Astrocyte (in vitro differentiated cells and primary cell): ENCODE data around the gene CFDP1. TPM values are rescaled to one million over a fixed set of nuclear protein-coding genes. Genes with fewer than 3 reads are reported as not detected.

ENCODE experiments used
- DNase-seq: peaks from one replicate; pipeline ENCODE4 v3.0.0-alpha.2; 2010; ENCODE audit warnings: low read depth
- FAIRE-seq: peaks from 2 replicates; lab custom pipeline; 2011; peaks lifted over from hg19 to GRCh38; lab: Jason Lieb, UNC
- H2AFZ ChIP-seq: 2 replicates; pipeline ENCODE4 v1.6.0; 2012; ENCODE audit warnings: low read depth, low read length, inconsistent platforms
- H3K27ac ChIP-seq: 2 replicates; pipeline ENCODE4 v1.5.1; 2011; ENCODE audit warnings: low read depth, low read length, inconsistent platforms
- H3K27me3 ChIP-seq: 2 replicates; pipeline ENCODE4 v1.6.0; 2011; ENCODE audit warnings: low read length, inconsistent platforms; ENCODE audit not compliant: insufficient read depth
- H3K36me3 ChIP-seq: 2 replicates; pipeline ENCODE4 v1.5.1; 2011; ENCODE audit warnings: low read length, inconsistent platforms; ENCODE audit not compliant: insufficient read depth
- H3K4me1 ChIP-seq: 2 replicates; pipeline ENCODE4 v1.5.1; 2011; ENCODE audit warnings: low read length, inconsistent platforms; ENCODE audit not compliant: insufficient read depth
- H3K4me2 ChIP-seq: 2 replicates; pipeline ENCODE4 v1.6.0; 2012; ENCODE audit warnings: low read length, inconsistent platforms
- H3K4me3 ChIP-seq: 2 replicates; pipeline ENCODE4 v1.5.1; 2011; ENCODE audit warnings: low read depth, mild to moderate bottlenecking, low read length, inconsistent platforms; ENCODE audit not compliant: insufficient read depth
- H3K79me2 ChIP-seq: 2 replicates; pipeline ENCODE4 v1.6.0; 2012; ENCODE audit warnings: mild to moderate bottlenecking, low read length, inconsistent platforms; ENCODE audit not compliant: insufficient read depth
- H3K9ac ChIP-seq: 2 replicates; pipeline ENCODE4 v1.6.0; 2012; ENCODE audit warnings: mild to moderate bottlenecking, low read length, inconsistent platforms
- H3K9me3 ChIP-seq: 2 replicates; pipeline ENCODE4 v1.5.1; 2012; ENCODE audit warnings: low read depth, mild to moderate bottlenecking, low read length, inconsistent platforms; ENCODE audit not compliant: insufficient read depth
- H4K20me1 ChIP-seq: 2 replicates; pipeline ENCODE4 v1.6.0; 2012; ENCODE audit warnings: low read length, inconsistent platforms; ENCODE audit not compliant: insufficient read depth
- H3K27ac Mint-ChIP-seq: one replicate; pipeline ENCODE4 v1.8.0; 2021; ENCODE audit warnings: mild to moderate bottlenecking, mixed read lengths; ENCODE audit not compliant: unreplicated experiment
- H3K27me3 Mint-ChIP-seq: one replicate; pipeline ENCODE4 v1.8.0; 2021; ENCODE audit warnings: low read depth, mixed read lengths; ENCODE audit not compliant: unreplicated experiment
- H3K36me3 Mint-ChIP-seq: one replicate; pipeline ENCODE4 v1.8.0; 2021; ENCODE audit warnings: low read depth, mixed read lengths; ENCODE audit not compliant: unreplicated experiment
- H3K4me1 Mint-ChIP-seq: one replicate; pipeline ENCODE4 v1.8.0; 2021; ENCODE audit warnings: low read depth, mixed read lengths; ENCODE audit not compliant: unreplicated experiment
- H3K4me3 Mint-ChIP-seq: one replicate; pipeline ENCODE4 v1.8.0; 2021; ENCODE audit warnings: mild to moderate bottlenecking, moderate library complexity, mixed read lengths; ENCODE audit not compliant: unreplicated experiment
- H3K9me3 Mint-ChIP-seq: one replicate; pipeline ENCODE4 v1.8.0; 2021; ENCODE audit warnings: mild to moderate bottlenecking, mixed read lengths; ENCODE audit not compliant: unreplicated experiment
- EZH2 ChIP-seq: IDR thresholded peaks from 2 replicates; pipeline ENCODE4 v1.6.1; 2012; ENCODE audit warnings: mild to moderate bottlenecking, low read length, inconsistent platforms; ENCODE audit not compliant: insufficient read depth
- total RNA-seq: library from RNA; stranded (reverse); gene quantifications from 2 replicates; pipeline ENCODE4 v1.2.1, GENCODE V29; 2021
- TF ChIP-seq, protein P1 (sequence below): IDR thresholded peaks from 2 replicates; pipeline ENCODE4 v1.5.1; 2011; ENCODE audit warnings: low read depth, mild to moderate bottlenecking, inconsistent platforms, low read length, moderate library complexity; ENCODE audit not compliant: insufficient read depth

CFDP1 gene
- total RNA-seq, 1 donor from 2014 or later = 36.9 TPM

DNA sequence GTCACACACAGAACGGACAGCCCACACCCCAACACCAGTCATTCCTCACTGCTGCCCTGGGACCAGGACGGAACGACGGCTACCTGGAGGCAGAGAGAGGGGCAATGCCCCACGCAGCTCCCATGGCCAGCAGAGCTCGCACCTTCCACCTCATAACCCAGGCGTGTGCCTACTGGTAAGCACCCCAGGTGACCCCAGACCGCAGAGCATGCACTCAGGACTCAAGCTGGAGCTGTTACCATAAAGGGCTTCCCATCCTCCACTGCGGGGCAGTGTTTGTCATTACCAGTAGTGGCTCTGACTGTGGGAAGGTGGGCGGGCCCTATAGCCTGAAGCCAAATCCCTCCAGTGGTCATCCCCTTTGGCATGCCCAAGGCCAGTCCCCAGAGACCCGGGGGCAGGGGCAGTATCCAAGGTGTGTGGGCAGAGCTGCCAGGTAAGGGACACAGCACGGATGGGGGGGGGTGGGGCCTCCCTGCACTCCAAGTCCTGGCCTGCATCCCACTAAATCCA, 177.2 kb downstream of the CFDP1 start:
- Mint-ChIP-seq H3K27ac (no peak overlapping the region), H3K4me1 (peaks cover 60% of the 10 kb centered on the region), H3K27me3 (no peaks in the 10 kb centered on the region), H3K9me3 (no peaks in the 10 kb centered on the region), H3K4me3 (peak overlapping the region; percentile 54), H3K36me3 (no peaks in the 10 kb centered on the region)
- no peaks in the 10 kb centered on the region for H3K36me3 ChIP-seq
- H3K9me3 ChIP-seq = no peaks in the 10 kb centered on the region
- no peaks in the 10 kb centered on the region for H3K27me3 ChIP-seq
- TF ChIP-seq EZH2 = no peak
- TF ChIP-seq, protein P1, sequence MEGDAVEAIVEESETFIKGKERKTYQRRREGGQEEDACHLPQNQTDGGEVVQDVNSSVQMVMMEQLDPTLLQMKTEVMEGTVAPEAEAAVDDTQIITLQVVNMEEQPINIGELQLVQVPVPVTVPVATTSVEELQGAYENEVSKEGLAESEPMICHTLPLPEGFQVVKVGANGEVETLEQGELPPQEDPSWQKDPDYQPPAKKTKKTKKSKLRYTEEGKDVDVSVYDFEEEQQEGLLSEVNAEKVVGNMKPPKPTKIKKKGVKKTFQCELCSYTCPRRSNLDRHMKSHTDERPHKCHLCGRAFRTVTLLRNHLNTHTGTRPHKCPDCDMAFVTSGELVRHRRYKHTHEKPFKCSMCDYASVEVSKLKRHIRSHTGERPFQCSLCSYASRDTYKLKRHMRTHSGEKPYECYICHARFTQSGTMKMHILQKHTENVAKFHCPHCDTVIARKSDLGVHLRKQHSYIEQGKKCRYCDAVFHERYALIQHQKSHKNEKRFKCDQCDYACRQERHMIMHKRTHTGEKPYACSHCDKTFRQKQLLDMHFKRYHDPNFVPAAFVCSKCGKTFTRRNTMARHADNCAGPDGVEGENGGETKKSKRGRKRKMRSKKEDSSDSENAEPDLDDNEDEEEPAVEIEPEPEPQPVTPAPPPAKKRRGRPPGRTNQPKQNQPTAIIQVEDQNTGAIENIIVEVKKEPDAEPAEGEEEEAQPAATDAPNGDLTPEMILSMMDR = no peak
- H3K4me3 ChIP-seq = no peak overlapping the region
- H2AFZ ChIP-seq = no peak overlapping the region
- peaks cover 96% of the 10 kb centered on the region for H3K79me2 ChIP-seq
- FAIRE-seq (no peak), DNase-seq (no peak)
- peak overlapping the region; percentile 55 for H3K27ac ChIP-seq
- peak overlapping the region; percentile 59 for H3K4me2 ChIP-seq
- peak overlapping the region; percentile 68 for H3K9ac ChIP-seq
- H4K20me1 ChIP-seq = peaks cover 89% of the 10 kb centered on the region
- peaks cover 62% of the 10 kb centered on the region for H3K4me1 ChIP-seq

DNA sequence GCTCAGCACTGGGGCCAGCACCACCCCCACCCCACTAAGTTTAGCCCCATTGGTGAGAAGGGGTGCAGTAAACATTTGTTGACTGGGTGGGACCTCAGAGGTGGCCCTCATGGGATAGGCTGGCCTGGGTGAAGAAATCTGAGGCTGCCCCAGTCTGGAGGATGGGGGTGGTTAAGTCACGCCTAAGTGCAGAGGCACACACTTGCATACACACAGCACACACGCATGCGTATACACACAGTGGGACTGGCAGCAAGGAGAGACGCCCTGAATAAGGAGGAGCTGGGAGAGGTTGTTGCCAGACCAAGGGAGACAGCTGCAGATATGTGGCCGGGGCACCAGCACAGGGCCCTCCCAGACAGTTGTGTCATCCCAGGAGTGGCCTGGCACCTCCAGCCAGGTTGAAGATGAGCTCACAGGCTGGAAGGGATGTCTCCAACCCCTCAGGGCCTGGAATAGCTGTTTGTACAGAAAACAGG, 178.9 kb downstream of the CFDP1 start:
- H2AFZ ChIP-seq = no peak overlapping the region
- H3K4me2 ChIP-seq = peak overlapping the region; percentile 80
- H3K4me3 Mint-ChIP-seq = peak overlapping the region; percentile 67
- H3K4me1 Mint-ChIP-seq = peaks cover 54% of the 10 kb centered on the region
- no peak overlapping the region for H3K4me3 ChIP-seq
- peaks cover 87% of the 10 kb centered on the region for H4K20me1 ChIP-seq
- no peak for DNase-seq
- H3K27me3 ChIP-seq = no peaks in the 10 kb centered on the region
- H3K36me3 ChIP-seq = no peaks in the 10 kb centered on the region
- H3K4me1 ChIP-seq = peaks cover 69% of the 10 kb centered on the region
- no peaks in the 10 kb centered on the region for H3K9me3 Mint-ChIP-seq
- TF ChIP-seq, protein P1 = no peak
- no peak for TF ChIP-seq EZH2
- no peaks in the 10 kb centered on the region for H3K9me3 ChIP-seq
- H3K27ac Mint-ChIP-seq = peak overlapping the region; percentile 58
- no peak for FAIRE-seq
- H3K9ac ChIP-seq = peak overlapping the region; percentile 49
- peak overlapping the region; percentile 41 for H3K27ac ChIP-seq
- H3K79me2 ChIP-seq = peaks cover 96% of the 10 kb centered on the region
- H3K36me3 Mint-ChIP-seq = peaks cover 3% of the 10 kb centered on the region
- H3K27me3 Mint-ChIP-seq = no peaks in the 10 kb centered on the region
